ENCODE data around the gene STAC2.
"Not testable (repeated sequence)": the region's sequence is repeated elsewhere in the genome, so short reads cannot be mapped to it uniquely, and the experiment has no call there.

Gene STAC2

GRCh38 chr17:39225308-39225958 is at the start of gene STAC2:
Gene STAC2, minus strand, starts transcription at chr17:39225945. Its CDS starts 443 bp downstream, at chr17:39225502.
- DNase-seq, result no peak

DNA sequence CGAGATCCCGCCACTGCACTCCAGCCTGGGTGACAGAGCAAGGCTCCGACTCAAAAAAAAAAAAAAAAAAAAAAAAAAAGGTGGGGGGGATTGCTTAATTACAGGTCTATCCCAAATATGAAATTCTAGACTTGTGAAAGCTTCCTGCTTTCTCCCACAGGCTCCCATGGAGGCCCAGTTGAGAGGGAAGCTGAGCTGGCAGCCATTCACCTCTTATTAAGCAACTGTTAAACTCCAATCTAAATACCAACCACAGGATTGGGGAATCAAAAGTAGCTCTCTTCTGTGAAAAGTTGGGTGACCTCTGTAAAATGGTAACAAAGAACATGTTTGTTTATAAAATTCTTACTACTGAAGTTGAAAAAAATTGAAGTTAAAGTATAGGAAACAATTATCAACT is 45.8 kb upstream of the STAC2 start:
- no peak for DNase-seq

DNA sequence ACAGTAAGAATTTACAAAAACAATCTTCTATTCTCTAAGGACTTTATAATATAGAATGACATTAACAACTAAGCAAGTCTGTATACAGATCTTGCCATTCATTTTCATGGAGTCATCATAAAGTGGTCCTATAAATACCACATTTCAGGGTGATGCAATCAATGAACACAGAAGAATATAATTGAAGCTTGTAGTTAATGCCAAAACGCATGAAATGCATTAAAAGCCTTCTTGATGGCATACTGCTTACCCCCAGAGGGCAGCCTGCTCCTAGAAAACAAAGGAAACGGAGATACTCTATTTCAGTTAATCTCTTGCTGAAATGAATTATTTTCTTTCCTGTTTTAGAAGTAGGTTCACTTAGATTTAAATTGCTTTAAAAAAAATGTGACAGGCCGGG is 45.2 kb upstream of the STAC2 start:
- DNase-seq, result no peak

DNA sequence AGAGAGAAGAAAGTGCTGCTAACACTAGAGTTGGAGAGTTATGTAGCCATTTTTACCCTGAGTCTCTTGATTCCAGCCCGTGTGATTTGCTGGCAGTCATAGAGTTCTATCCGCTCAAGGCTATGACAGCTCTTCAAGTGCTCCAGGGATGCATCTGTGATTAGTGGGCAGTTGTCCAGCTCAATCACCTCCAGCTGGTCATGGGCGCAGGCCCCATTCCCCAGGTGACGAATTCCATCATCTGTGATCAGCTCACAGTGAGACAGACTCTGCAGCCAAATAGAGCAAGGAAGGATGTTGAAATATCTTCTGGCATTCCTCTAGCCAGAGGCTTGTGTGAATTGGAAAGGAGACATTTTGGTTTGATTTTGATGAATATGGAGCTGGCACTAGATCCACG is 38.4 kb upstream of the STAC2 start:
- DNase-seq, result no peak

DNA sequence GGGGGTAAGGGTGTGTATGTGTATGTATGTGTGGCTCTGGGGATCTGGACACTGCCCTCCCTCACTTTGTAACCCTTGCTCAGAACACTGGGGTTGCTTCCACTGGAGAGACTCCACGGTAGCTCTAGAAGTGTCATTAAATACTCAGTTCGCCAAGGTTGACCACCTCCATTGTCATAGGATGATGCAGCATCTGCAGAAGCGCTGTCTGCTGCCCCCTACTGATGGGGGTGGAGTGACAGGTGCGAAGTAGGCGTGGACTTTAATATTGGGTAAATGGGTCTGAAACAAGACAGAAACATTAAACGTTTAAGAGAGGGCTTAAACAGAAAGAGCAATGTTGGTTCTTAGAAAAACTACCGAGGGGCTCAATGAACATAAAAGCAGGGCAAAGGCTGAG is 35.5 kb upstream of the STAC2 start:
- DNase-seq, result peak; percentile 43

GRCh38 chr17:39252788-39253460 is 27.2 kb upstream of the STAC2 start:
- DNase-seq, result no peak

DNA sequence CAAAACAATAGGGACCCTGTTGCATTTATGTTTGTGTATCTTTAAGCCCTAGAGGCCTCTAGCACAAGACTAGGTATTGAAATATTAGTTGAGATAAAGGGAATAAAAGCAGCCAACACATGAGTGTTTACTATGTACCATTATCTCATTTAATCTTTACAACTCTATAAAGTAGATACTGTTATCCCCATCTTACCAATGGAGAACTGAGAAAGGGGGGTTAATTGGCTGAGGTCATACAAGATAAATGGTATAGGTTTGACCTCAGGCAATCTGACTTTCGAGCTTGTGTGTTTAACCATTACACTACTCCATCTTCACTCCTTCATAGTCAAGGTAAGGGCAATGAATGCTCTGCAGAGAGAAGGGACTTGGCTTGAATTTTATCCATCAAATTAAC is 26.3 kb upstream of the STAC2 start:
- no peak for DNase-seq

DNA sequence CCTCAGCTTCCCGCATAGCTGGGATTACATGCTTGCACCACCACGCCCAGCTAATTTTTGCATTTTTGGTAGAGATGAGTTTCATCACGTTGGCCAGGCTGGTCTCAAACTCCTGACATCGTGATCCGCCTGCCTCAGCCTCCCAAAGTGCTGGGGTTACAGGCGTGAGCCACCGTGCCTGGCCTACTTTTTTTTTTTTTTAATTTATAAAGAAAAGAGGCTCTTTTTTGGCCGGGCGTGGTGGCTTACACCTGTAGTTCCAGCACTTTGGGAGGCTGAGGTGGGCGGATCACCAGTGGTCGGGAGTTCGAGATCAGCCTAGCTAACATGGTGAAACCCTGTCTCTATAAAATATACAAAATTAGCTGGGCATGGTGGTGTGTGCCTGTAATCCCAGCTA is 24.3 kb upstream of the STAC2 start:
- not testable (repeated sequence) for DNase-seq

- DNase-seq, result no peak
Measured at GRCh38 chr17:39246274-39246673, 20.5 kb upstream of the STAC2 start.

DNA sequence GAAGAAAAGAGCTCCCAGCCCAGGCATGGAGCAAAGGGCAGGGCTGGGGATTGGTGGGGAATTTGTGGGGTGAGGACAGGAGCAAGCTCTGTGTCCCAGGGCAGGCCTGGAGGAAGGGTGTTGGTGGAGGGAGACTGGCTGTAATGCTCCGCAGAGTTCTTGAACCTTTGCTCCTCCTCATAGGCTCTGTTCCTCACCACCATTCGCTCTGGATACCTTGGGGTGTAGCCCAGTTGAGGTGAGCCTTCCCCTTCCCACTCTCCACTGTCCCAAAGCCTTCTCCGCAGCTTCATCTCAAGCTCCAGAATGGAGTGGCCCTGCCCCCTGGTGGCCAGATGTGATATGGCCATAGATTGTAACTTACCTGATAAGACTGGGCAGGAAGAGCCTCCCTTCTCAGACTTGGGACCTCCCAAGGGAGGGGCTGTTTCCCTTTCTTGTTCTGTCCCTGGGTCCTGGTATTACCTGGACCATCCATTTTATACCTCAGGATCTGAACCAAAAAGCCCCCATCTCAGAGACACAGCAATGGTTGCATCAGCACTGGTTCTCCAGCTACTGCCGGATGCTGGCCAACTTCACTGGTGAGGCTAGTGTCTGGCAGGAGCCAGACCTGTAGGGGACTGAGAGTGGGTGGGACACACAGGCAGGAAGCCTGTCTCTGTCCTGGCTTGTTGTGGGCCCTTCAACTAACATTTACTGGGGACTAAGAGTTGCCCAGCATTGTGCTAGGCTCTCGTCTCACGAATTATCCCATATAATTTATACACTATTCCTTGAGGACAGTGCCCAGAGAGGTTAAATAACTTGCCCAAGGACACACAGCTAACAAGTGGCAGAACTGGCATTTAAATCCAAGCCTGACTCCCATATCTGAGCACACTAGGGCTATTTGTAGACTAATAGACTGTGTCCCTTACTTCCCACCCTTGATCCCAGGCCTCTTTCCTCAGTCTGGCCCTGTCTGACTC is 19.1 kb upstream of the STAC2 start:
- peak; percentile 86 for DNase-seq

DNA sequence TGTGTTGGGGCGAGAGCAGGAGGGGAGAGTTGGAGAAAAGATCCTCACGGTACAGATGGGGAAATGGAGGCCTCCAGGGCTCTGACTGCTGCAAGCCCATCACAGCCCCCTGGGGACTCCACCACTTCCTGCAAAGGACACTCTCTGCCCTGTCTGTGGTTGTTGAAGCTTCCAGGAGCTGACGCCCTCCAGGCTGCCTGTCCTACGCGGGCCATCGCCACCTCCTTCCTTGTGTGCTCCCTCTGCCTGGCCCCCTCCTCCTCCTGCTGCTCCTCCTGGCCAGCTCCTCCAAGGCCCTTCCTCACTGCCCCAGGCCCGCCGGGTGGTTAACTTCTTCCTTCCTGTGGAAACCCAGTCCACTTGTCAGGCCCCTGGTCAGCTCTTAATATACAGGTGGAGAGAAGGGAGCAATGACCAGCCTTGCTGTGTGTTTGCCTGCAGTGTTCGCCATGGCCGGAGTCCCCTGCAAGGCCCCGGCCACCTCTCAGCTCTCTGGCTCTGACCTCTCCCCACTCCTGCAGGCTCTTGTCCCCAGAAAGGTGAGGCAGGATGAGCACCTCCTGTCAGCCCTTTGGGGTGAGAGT is 18.4 kb upstream of the STAC2 start:
- no peak for DNase-seq

DNA sequence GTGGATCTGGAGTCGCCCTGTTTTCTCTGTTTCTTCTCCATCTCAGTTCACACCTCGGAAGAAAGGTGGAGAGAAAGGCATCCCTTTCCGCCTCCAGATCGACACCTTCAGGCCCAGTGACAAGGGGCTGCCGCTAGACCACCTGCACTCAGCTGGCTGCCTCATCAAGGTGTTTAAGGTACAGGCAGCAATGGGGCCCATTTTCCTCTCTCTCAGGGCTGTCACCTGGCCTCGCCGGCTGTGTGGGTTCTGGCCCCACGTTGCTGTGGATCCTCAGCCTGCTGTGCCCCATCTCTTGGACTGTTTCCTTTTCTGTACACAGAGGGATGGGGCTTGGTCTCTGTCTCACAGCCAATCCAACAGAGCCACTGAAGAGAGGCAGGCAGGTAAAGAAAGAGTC is 17.4 kb upstream of the STAC2 start:
- no peak for DNase-seq

DNA sequence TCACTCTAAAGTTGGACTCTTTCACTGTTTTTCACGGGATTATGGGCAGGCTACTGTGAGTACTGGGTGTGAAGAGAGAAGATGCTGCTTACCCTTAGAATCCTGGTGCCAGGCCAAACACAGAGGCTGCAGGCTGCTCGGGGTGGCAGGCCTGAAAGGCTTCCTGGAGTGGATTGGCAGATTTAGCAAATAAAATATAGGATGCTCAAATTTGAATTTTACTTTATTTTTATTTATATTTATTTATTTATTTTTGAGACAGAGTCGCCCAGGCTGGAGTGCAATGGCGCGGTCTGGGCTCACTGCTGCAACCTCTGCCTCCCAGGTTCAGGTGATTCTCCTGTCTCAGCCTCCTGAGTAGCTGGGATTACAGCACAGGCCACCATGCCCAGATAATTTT is 14.9 kb upstream of the STAC2 start:
- DNase-seq, result no peak

DNA sequence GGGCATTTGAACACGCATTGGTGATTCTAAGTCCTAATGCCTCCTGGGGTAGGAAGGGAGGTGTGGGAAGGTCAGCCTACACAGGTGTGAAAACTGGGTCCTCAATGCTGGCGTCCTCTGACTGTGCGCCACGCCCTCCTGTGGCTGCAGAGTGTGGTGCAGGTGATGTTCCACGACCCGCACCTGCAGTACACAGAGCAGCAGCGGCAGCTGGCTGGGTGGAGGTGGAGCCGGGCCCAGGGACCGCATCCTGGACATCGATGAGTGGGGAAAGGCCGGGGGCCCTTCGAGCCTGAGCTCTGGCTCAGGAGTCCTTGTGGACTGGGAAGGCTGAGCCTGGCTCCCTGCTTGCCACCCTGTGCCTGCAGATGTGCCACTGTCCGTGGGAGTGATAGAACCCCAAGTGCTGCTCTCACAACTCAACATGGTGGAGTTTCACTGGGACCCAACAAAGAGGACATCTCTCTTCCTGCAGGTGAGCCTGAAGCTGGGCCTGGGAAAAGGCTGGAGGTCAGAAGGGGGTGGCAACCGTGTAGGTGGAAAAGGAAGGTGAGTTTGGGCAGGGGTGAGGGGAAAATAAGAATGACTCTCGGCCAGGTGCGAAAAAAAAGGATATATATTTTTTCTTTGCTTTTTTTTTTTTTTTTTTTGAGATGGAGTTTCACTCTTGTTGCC is 14.0 kb upstream of the STAC2 start:
- peak; percentile 71 for DNase-seq

DNA sequence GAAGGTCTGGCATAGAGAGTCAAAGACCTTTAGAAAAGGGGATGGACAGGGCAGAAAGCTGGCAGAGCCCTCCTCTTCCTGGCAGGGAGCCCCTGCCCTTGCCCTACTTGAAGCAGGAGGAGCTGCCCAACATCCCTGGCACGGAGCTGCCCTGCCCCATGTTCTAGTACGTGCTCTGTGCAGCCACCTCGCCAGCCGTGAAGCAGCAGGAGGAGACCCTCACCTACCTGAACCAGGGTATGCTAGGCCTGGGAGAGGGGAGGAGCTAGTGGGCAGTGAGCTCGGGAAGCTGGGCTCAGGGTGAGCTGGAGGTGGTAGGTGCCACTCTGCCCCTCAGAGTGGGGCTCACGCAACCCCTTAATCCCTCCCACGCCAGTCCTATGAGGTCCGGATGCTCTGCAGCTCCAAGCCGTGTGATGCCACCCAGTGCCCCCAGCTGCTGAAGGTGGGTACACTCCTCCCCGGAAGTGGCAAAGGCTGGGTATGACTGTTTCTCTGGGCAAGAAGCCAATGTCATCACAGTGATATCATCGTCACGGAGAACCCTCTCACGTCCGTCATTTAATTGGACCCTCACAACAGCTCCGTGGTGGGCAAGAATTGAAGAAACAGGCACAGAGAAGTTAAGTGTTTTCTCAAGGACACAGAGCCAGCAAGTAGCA is 12.7 kb upstream of the STAC2 start:
- peak; percentile 59 for DNase-seq

DNA sequence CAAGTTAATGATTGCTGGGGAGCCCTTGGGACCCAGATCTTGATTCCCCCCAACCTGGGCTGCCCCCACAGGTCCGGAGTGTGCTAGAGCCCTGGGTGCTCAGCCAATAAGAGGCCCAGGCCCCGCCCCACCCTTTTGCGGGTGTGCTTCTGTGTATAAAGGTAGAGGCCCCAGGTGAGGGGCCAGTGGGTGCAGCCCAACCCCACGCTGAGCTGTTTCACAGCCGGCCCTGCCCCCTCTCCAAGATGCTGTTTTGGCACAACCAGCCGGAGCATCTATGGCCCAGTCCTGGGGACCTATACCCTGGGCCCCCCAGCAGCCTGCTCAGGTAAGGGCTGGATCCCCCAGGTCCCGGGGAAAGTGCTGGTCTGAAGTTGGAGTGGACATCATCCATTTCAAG is 11.8 kb upstream of the STAC2 start:
- DNase-seq, result no peak

DNA sequence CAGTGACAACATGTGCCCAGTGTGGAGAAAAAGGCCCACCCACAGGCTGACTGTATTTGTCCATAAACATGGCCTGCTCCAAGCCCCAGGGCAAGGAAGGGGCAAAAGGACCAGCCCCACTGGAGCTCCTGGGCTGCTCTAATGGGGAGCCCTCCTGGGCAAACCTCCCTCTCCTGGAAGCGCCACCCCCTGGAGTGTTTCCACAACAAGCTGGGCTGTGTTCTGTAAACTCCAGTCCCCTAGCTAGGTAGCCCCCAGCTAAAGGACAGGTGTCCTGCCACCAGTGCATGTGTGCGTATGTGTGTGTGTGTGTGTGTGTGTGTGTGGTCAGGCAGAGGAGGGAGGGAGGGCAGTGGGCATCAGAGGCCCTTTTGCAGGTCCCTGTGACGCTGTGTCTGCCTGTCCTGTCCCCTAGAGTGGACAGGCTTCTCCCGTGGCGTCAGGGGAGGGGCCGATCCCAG is 11.3 kb upstream of the STAC2 start:
- no peak for DNase-seq

DNA sequence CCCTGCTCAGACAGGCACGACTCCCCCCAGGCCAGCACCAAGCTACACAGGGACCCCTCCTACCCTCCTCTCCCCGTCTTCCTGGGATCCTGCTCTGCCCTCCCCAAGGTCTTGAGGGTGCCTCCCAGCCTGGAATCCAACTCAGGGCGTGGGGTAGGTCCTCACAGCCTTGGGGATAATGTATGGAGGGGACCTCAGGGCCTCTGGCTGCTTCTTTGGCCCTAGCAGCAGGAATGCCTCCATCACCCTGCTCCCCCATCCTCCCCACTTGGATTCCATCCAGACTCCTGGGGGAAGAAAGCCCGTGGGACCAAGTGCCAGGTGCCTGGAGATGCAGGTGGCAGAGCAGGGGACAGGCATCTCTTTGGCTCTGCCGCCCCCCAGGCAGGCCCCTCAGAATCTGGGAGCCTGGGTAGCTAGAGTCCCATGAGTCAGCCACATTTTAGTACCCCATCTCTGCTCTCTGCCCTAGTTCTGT is 10.7 kb upstream of the STAC2 start:
- no peak for DNase-seq

DNA sequence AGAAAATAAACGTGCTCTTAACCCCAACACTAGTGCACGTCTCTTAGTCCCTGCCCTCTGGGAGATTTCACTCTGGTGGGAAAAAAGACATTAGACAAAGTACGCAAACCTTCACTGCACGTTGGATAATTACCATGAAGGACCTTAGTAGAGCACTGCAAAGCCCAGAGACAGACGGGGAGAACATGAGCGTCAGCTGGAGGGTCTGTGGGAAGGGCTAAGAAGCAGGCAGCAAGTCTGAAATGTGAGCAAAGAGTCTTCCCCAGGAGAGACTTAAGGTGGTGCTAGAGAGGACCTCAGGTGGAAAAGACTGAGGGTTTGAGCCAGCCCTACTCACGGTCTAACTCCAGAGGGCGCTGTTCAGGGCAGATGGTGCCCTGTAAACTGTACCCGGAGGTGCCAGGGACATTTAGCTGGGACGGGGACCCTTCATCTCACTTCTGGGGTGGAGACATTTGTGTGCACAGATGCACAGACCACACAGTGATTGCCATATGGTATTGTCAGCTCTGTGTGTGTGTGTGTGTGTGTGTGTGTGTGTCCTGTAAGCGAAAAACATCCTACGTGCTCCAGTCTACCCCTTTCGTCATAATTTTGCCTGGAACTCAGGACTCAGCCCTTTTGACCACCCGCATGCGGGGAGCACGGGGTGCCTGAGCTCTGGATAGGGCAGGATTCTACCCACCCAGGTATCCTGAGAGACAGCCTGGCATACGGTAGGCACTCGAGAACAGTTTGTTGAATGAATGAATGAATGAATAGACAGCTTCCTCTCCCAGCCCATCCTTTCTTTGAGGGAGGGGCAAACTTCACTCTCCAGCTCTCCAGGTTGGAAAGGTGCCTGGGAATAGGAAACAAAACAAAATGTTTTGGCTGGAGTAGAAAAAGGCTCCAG is 10.1 kb upstream of the STAC2 start:
- DNase-seq, result no peak

Data from stimulated activated CD4-positive, alpha-beta T cell treated with anti-CD3 and anti-CD28 coated beads, Interleukin-4, amount 100 ng/mL, for 1 hour (primary cell).